Measurements from ENCODE around the gene ARRDC2.

GRCh38 chr19:17981611-17982010 lies 26.4 kb upstream of the ARRDC2 start:
- TF ChIP-seq, protein P1, sequence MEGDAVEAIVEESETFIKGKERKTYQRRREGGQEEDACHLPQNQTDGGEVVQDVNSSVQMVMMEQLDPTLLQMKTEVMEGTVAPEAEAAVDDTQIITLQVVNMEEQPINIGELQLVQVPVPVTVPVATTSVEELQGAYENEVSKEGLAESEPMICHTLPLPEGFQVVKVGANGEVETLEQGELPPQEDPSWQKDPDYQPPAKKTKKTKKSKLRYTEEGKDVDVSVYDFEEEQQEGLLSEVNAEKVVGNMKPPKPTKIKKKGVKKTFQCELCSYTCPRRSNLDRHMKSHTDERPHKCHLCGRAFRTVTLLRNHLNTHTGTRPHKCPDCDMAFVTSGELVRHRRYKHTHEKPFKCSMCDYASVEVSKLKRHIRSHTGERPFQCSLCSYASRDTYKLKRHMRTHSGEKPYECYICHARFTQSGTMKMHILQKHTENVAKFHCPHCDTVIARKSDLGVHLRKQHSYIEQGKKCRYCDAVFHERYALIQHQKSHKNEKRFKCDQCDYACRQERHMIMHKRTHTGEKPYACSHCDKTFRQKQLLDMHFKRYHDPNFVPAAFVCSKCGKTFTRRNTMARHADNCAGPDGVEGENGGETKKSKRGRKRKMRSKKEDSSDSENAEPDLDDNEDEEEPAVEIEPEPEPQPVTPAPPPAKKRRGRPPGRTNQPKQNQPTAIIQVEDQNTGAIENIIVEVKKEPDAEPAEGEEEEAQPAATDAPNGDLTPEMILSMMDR (IDR thresholded peaks at IDR 0.05) = no peak
- no peak for TF ChIP-seq POLR2A (IDR thresholded peaks at IDR 0.05)
